Measurements from ENCODE around the gene COL7A1. TPM values are rescaled to one million over a fixed set of nuclear protein-coding genes. Genes with fewer than 3 reads are reported as not detected.

COL7A1 gene
- polyA plus RNA-seq, 1 donor = 6.4 TPM

DNA sequence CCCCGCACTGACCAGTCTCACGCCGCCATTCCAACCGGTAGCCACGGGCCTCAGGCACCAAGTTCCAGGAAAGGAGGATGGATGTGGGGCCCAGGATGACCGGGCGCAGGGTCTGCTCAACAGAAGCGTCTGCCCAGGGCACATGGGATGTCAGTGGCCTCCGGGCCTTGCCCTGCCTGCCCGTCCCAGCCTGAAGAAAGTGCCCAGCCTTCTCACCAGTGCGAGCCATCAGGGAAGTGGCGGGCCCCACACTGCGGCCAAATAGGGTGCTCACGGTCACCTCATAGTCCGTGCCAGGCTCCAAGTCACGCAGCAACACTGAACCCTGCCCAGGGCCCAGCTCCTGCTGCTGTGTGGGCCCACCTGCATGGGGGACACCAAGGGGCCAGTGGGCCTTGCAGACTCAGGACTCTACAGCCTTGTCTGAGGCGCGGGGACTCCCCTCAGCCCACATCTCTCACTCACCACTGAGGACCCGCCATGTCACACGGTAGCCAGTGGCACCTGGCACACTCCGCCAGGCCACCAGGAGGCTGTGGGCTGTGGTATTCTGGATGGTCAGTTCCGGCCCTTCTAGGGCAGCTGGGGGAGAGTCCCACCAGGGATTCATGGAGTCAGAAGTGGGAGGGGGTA lies 3.1 kb downstream of the COL7A1 start:
- no peak for DNase-seq (ENCODE audit: low read depth)

DNA sequence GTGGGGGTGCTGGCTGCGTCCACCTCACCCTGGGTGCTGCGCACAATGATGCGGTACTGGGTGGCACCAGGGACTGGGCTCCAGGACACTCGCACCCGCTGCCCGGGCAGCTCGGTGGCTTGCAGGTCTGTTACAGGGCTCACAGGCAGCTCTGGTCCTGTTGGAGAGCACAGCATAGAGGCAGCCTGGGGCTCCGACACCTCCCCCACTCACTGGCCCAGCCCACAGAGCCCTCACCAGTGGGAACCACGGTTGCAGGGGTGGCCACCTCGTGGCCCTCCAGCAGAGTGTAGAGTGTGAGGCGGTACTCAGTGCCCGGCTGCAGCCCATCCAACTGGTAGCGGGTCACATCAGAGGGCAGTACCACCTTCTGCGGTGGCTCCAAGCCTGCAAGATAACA lies 3.7 kb downstream of the COL7A1 start:
- DNase-seq (ENCODE audit: low read depth) = no peak

DNA sequence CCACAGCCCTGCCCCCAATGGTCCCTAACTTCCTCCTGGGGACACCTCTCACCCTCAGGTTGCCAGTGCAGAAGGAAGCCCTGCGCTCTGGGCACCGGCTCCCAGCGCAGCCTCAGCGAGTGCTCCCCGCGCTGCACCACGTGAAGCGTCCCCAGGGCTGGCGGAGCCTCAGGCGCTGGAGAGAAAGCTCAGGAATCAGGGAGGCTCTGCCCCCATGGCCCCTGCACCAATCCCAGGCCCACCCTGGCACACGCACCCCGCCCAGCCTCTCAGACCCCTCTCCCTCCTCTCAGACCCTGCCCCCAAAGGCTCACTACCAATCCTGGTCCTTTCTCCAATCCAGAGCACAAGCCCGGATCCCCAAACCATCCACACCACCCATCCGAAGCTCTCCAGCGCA lies 6.9 kb downstream of the COL7A1 start:
- no peak for DNase-seq (ENCODE audit: low read depth)

- DNase-seq (ENCODE audit: low read depth) = no peak
Measured at GRCh38 chr3:48587686-48588085, 7.4 kb downstream of the COL7A1 start.

DNA sequence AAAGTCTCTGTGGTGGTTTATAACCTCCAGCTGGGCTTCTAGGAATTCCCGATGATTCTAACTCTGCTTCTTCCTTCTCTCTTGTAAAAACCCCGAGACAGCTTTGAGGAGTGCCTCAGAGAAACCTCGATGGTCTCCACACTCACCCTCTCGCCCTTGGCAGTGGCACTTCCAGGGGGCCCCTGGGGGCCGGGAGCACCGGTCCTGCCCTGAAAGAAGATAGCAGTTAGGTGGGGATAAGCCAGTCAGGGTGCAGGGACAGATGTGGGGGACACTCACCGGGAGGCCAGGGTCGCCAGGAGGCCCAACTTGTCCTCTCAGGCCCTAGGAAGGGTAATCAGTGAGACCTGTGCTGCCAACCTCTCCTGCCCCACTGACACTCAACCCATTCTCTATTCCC lies 9.7 kb downstream of the COL7A1 start:
- no peak for DNase-seq (ENCODE audit: low read depth)

GRCh38 chr3:48584836-48585235 lies 10.3 kb downstream of the COL7A1 start:
- DNase-seq (ENCODE audit: low read depth) = no peak

- no peak for DNase-seq (ENCODE audit: low read depth)
Measured at GRCh38 chr3:48581621-48582481, 13.3 kb downstream of the COL7A1 start.

- DNase-seq (ENCODE audit: low read depth) = no peak
Measured at GRCh38 chr3:48576647-48577046, 18.5 kb downstream of the COL7A1 start.

GRCh38 chr3:48575366-48575765 lies 19.8 kb downstream of the COL7A1 start:
- DNase-seq (ENCODE audit: low read depth) = no peak

- DNase-seq (ENCODE audit: low read depth) = no peak
Measured at GRCh38 chr3:48573973-48574585, 21.1 kb downstream of the COL7A1 start.

DNA sequence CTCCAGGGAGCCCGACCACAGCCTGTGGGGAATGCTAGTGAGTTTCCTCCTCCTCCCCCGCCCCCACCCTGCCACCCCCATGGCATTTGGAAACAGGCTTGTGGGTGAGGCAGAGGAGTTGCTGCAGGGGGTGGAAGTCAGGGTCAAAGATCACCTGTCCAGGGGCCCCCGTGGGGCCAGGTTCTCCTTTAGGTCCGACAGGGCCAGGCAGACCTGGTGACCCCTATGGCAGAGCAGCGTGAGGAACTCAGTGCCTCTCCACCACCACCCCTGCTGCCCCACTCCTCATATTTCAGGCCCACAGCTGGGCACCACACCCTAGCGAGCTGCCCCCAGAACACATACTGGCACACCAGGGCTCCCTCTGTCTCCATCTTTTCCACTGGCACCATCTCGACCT lies 22.6 kb downstream of the COL7A1 start:
- DNase-seq (ENCODE audit: low read depth) = no peak

DNA sequence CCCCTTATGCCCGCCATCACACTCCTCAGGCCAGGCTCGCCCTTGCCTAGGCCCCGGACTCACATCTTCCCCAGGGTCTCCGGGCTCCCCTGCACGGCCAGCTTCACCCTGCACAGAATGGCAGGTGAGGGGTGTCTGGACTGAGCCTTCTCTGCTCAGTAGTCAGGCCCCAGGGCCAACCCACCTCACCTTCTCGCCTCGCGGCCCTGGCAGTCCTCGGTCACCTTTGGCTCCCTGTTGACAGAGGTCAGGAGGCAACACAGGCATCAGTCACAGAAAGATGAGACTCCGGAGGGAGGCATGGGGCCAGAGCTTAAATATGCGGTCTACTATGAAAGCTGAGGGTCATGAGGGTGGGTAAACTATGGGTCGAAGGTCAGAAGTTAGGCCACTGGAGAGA lies 23.2 kb downstream of the COL7A1 start:
- no peak for DNase-seq (ENCODE audit: low read depth)

DNA sequence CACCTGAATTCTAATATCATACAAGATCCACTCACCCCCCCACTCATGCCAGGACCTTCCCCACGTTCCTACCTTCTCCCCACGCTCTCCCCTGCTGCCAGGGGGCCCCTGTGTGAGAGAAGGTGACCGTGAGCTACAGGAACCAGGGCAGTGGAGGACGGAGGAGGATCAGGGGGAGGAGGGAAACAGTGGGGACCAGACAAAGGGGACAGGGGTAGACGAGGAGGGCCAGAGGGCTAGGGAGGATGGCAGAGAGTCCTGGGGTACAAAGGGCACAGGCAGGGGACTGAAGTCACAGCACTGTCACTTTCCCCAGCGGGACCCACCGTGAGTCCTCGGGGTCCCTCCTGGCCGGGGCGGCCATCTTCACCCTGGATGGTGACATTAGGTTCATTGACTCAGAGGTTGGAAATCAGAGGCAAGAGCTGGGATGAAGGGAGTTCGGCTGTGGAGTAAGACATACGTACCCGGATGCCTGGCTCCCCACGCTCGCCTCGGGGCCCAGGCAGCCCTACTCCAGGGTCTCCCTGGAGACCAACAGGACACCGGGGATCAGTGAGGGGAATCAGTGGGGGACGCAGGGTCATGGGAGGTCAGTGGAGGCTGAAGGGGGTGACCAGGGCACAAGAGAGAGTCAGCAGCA lies 25.2 kb downstream of the COL7A1 start:
- DNase-seq (ENCODE audit: low read depth) = no peak

DNA sequence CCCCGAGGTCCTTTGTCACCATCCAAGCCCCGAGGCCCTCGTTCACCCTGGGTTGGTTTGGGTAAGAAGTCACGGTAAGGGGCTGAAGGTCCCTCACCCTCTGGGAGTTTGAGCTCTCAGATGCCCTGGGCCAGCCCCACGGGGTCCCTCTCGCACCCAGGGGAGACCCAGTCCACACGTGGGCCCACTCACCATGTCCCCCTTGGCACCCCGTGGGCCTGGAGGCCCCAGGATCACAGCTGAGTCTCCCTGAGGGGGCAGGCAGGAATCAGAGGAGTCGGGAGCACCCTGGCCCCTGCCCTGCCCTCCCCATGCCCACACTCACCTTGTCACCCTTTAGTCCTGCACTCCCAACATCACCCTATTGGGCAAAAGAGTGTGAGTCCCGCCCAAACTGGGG lies 25.7 kb downstream of the COL7A1 start:
- no peak for DNase-seq (ENCODE audit: low read depth)

DNA sequence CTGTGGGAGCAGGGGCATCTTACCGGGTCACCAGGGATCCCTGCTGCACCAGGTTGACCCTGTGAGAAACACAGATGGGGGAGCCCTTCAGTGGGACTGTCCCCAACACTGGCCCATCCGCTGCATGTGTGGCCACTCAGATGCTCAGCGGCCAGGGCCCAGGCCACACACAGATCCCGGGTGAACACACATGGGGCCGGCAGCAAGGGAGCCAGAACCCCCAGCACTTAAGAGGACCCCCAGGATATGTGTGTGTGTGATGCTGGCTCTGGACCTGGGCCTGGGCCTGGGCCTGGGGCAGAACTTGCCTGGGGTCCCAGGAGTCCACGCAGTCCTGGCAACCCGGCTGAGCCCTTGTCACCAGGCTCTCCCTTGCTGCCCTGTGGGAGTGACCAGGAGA lies 26.7 kb downstream of the COL7A1 start:
- no peak for DNase-seq (ENCODE audit: low read depth)

- DNase-seq (ENCODE audit: low read depth) = no peak
Measured at GRCh38 chr3:48567500-48567899, 27.6 kb downstream of the COL7A1 start.

GRCh38 chr3:48567090-48567489 lies 28.0 kb downstream of the COL7A1 start:
- no peak for DNase-seq (ENCODE audit: low read depth)

DNA sequence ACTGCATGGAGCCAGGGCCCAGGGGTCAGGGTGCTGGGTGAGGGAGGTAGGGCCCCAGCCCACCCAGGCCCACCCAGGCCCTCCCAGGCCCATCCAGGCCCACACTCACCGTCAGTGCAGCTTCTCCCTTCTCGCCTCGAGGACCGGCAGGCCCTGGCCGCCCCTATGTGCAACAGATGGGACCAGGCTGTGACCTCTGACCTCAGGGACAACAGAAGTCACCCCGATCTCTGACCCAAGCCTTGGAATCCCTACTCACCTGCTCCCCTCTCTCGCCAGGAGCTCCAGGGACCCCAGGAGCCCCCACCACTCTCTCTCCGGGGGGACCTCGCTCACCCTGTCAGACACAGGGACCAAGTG lies 28.7 kb downstream of the COL7A1 start:
- DNase-seq (ENCODE audit: low read depth) = no peak

DNA sequence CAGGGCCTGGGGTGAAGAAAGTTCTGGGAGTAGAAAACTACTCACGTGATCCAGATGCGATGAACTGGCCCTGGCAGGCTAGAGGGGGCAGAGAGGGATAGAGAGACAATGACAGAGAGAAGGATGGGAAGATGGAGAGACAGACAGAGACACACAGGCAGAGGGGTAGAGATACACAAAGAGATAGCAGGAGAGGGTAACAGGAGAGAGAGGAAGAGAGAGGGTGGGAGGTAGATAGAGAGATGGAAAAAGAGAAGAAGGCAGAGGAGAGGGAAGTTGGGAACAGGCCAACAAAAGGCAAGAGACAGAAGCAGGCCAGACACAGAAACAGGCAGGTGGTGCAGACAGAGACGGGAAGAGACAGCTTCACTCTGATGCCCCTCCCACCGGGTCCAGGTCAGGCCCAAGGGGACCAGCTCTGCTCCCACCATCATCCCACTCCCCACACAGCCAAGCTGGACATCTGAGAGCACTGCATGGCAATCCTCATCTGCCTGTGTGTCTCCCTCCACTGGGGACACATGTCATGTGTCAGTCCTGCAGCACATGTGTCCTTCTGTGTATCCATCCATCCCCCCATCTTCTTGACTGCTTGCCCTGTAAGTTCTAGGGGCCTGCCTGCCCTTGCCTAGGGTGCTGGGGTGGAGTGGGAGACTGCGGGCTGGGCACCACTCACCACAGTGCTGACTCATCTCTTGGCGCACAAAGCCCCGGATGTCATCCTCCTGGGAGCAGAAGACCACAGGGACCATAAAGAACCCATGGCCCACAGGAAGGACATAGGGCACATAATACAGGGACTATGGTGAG lies 29.3 kb downstream of the COL7A1 start:
- no peak for DNase-seq (ENCODE audit: low read depth)

- no peak for DNase-seq (ENCODE audit: low read depth)
Measured at GRCh38 chr3:48565186-48565585, 29.9 kb downstream of the COL7A1 start.

GRCh38 chr3:48564667-48565066 lies 30.5 kb downstream of the COL7A1 start:
- DNase-seq (ENCODE audit: low read depth) = no peak

DNA sequence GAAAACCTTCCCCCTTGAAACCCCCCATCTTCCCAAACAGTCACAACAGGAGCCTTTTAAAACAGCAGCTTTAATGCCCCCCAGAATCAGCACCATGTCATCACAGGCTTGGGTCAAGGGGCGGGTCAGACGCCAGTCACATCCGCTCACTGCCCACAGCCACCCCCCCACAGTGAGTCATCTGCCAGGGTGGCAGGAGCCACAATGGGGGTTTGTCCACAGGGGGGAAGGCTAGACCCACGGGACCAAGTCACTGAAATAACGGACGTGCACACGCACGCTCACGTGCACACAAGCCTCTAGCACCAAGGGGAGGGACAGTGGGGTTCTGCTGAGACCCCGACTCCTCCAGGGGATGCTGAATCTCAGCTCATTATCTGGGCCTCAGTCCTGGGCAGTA lies 31.1 kb downstream of the COL7A1 start:
- no peak for DNase-seq (ENCODE audit: low read depth)

Measured in forelimb muscle (tissue), 1 donor.